GM19025 (cell line): ENCODE measurements around the gene TBC1D3I.
"Not testable (repeated sequence)": the region's sequence is repeated elsewhere in the genome, so short reads cannot be mapped to it uniquely, and the experiment has no call there.

Experiments
- ATAC-seq: cut with Tn5 transposase; IDR thresholded peaks from one replicate; pipeline ENCODE4 v1.9.1; 2021; ENCODE audit warnings: mild to moderate bottlenecking, low read depth, moderate library complexity; ENCODE audit not compliant: unreplicated experiment

TBC1D3I gene

DNA sequence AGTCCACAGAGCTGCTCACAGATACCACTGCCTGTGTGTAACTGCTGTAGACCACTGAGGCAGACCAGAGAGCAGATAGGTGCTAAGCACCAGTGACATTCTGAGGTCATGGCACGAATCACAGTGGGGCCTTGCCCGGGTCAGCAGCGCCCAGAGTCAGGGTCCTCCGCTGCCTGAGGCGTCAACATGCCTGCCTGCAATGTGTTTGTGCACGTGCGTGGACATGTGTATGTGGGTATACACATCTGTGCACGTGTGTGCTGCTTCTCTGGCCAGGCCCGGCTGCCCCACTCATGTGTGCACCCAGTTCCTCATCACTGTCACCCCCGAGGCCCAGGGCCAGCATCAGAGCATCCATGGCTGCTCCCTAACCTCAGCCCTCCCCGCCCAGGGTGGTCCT lies at the start of gene TBC1D3I:
Gene TBC1D3I, minus strand, starts transcription at position 101 of the 400 bp plus-strand sequence. CDS start 1,585 bp downstream, outside the sequence.
- ATAC-seq: not testable (repeated sequence)

DNA sequence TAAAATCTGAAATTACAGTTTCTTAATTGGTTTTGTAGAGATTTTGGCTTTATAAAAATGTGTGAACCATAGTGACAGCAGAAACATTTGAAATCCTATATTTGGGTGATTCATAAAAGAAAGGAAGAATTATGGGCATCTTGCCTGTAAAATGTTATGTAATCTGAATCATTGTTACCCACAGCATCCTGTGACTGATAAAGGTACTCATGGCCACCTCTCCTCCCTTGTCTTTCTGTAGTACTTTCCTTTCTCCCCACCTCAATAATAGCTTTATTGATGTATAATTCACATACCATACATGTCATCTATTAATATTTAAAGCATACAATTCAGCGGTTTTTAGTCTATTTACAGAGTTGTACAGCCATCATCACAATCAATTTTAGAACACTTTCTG lies 30.8 kb upstream of the TBC1D3I start:
- ATAC-seq: not testable (repeated sequence)

DNA sequence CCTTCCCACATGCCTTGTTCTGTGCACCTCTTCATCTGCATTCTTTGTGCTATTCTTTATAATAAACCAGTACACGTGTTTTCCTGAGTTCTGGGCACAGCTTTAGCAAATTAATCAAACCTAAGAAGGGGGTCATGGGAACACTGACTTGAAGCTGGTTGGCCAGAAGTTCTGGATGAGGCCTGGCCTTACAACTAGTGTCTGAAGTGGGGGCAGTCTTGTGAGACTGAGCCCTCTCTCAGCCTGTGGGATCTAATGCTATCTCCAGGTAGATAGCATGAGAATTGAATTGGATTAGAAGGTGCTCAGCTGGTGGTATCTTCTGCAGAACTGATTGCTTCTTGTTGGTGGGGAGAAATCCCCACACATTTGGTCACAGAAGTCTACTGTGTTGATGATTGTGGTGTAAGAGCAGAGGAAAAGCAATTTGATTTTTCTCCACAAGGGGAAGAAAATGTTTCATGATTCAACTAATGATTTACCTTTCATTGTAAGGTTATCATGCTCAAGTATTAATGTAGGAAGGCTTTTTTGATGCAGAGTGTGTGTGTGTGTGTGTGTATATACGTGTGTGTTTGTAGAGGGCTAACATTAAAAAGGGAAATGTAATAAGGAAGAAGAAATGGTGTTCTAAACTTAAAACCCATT lies 25.7 kb upstream of the TBC1D3I start:
- ATAC-seq: not testable (repeated sequence)

DNA sequence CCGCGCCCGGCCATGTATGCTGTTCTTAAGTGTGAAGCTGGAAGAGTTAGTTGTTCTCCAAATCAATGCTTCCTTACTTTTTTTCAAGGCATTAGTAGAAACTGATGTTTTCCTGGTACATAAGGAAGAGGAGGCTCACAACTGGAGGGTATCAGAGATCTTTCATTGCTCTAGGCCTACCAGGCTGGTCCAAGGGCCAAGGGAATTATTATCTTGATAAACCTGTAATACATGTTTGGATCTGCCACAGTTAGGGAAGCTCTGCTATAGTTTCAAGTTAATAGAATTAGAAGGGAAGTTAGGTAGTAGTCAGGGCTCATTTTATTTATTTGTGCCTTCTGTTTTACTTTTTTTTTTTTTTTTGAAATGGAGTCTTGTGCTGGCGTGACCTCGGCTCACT lies 19.8 kb upstream of the TBC1D3I start:
- not testable (repeated sequence) for ATAC-seq

DNA sequence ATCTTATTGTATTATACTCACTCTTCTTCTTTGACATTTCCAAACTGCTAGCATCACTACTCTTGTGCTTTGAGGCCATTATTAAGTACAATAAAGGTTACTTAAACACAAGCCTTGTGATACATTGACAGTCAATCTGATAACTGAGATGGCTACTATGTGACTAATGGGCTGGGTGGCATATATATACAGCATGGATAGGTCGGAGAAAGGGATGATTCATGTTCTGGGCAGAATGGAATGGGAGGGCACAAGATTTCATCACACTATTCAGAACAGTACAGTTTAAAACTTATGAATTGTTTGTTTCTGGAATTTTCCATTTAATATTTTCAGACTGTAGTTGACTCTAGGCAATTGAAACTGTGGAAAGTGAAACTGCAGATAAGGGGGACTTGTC lies 18.9 kb upstream of the TBC1D3I start:
- ATAC-seq: not testable (repeated sequence)

DNA sequence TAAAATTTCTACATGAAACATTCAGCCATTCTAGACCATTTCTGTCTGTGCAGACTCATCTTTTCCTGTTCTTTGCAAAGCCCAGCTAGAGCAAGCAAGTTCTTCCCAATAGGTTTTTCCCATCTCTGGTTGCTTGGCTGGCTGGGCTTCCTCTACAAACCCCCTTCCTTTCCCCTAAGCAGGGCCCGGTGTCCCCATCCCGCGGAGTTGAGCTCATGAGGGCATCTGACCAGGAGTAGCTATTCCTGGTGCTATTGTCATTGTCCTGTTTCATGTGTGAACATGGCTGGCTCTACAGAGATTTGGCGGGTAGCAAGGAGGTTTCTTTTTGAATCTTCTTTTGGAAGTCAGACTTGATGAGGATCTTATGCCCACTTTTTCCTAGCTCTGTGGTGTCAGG lies 22.3 kb downstream of the TBC1D3I start:
- not testable (repeated sequence) for ATAC-seq

DNA sequence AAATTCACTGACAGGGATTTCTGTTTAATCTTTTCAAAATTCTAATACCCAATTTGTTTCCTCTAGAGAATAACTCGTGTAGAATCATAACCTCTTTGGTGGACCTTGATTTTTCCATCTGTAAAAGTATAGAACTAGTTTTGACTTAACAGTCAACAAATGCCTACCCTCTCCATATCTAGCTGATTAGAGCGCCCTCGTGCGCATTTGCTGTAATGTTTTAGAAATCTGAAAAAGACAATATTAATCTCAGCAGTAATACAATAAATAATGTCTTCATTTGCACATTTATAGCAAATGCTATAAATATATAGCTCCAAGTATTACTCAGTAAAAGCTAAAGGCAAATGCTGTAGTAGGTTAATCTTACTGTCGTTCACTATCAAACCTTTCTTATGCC lies 34.7 kb downstream of the TBC1D3I start:
- ATAC-seq: not testable (repeated sequence)

DNA sequence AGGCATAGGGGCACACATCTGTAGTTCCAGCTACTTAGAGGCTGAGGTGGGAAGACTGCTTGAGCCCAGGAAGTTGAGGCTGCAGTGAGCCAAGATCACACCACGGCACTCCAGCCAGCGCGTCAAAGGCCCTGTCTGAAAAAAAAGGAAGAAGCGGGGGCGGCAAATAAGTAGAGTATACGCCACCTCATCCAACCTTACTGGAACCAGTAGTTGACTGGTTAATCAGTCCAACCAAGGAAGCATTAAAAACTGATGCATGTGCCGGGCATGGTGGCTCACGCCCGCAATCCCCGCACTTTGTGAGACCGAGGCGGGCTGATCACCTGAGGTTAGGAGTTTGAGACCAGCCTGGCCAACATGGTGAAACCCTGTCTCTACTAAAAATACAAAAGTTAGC lies 41.4 kb downstream of the TBC1D3I start:
- not testable (repeated sequence) for ATAC-seq

DNA sequence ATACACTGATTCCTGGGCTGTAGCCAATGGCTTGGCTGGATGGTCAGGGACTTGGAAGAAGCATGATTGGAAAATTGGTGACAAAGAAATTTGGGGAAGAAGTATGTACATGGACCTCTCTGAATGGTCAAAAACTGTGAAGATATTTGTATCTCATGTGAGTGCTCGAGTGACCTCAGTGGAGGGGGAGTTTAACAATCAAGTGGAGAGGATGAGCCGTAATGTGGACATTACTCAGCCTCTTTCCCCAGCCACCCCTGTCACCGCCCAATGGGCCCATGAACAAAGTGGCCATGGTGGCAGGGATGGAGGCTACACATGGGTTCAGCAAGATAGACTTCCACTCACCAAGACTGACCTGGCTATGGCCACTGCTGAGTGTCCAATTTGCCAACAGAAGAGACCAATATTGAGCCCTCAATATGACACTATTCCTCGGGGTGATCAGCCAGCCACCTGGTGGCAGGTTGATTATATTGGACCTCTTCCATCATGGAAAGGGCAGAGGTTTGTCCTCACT lies 42.7 kb downstream of the TBC1D3I start:
- ATAC-seq: not testable (repeated sequence)

DNA sequence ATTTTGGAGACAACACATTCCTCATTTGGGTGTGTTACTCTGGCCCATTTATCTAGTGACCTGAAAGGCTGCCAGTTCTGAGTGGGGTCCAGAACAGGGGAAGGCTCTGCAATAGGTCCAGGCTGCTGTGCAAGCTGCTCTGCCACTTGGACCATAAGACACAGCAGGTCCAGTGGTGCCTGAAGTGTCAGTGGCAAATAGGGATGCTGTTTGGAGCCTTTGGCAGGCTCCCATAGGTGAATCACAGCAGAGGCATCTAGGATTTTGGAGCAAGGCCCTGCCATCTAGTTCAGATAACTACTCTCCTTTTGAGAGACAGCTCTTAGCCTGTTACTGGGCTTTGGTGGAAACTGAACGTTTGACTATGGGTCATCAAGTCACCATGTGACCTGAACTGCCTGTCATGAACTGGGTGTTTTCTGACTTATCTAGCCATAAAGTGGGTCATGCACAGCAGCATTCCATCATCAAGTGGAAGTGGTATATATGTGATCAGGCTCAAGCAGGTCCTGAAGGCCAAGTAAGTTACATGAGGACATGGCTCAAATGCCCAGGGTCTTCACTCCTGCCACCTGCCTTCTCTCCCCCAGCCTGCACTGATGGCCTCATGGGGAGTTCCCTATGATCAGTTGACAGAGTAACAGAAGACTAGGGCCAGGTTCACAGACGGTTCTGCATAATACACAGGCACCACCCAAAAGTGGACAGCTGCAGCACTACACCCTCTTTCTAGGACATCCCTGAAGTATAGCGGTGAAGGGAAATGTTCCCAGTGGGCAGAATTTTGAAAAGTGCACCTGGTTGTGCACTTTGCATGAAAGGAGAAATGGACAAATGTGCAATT lies 43.4 kb downstream of the TBC1D3I start:
- not testable (repeated sequence) for ATAC-seq

DNA sequence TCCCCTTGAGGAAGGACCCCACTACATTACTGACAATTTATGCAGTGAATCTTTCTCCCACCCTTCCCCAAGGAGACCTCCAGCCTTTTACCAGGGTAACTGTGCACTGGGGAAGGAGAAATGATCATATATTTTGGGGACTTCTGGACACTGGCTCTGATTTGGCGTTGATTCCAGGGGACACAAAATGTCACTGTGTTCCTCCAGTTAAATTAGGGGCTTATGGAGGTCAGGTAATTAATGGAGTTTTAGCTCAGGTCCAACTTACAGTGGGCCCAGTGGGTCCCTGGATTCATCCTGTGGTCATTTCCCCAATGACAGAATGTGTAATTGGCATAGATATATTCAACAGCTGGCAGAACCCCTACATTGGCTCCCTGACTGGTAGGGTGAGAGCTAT lies 44.8 kb downstream of the TBC1D3I start:
- ATAC-seq: not testable (repeated sequence)

DNA sequence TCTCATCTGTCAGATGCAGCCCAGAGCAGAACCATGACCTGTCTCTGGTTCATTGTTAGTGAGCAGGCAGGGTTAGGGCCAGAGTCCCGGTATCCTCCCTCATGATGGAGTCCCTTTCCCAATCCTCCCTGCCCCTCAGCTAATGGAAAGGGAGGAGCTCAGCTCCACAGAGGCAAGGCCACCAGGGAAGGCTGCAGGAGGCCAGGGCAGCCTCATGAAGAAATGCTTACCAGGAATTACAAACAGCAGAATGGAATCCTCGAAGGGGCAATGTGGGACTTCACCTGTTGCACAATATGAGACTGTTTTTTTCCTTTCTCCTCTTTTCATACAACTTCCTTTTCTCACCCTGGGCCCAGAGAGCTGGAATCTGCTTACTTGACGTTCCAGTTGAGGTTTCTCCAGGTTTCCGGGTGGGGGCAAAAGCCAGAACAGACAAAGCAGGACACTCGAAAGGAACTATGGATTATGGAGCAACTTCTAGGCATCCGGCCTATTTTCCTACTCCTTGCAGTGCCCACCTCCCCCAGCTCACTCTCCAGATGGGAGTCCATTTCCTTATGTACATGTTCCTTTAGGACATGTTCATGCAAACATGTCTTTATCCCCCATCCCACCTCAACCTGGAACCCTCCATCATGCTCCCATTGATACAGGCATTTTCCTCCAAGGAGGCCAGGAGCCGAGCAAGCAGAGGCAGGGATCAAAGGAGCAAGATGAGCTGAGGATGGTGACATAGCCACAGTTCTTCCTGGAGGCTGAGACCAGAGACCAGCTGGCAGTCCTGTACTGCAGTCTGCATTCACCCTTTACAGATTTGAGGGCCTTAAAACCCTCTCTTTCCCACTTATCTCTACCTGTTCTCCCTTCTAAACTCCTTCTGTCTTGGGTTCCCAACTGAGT lies 48.7 kb downstream of the TBC1D3I start:
- ATAC-seq: not testable (repeated sequence)

DNA sequence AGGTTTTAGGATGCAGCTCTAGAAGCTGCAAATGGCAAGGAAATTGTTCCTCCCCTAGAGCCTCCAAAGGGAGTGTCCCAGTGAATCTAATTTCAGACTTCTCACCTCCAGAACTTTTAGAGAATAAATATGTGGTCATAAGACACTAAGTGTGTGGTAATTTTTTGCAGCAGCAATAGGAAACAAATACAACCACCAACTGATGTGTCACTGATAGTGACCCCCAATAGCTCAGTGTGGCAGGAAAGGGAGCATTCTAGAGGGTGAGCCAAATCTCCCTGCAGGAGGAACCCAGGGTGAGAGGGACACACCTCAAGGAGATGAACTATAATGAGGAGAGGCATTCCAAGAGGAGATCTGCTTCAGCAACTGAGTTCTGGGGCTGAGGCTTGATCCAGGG lies 49.5 kb downstream of the TBC1D3I start:
- no peak for ATAC-seq

DNA sequence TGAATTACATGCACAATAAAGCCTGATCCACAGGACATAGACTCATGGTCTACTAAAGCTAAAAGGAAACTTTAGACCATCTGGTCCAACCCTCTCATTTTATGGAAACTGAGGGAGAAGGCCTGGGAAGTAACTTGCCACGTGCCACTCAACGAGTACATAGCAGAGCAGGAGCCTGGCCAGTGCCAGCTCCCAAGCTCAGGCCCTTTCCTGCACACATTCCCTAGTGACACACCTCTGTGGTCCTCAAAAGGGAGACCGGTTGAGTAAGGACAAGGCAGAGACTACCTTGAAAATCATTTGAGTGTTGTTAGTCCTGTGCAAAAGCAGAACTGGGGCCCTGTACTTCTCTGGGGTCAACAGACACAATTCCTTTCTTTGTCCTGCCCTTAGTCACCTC lies 50.7 kb downstream of the TBC1D3I start:
- no peak for ATAC-seq

DNA sequence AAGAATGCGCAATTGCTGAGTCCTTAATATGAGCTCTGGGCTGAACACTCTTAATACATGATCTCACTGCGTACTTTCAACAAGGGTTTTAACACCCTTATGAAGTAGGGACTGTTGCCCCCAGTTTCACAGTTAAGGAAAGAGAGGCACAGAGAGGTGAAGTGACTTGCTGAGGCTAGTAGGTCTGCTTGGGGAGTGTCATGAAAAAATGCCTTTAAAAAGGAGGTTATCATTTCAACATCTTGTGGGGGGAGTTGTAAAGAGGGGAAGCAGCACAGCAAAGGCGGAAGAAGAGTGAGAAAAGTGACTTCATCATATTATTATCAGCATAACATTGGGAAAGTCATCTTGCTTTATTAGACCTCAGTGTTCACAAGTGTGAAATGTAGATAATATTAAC lies 51.4 kb downstream of the TBC1D3I start:
- ATAC-seq: no peak

DNA sequence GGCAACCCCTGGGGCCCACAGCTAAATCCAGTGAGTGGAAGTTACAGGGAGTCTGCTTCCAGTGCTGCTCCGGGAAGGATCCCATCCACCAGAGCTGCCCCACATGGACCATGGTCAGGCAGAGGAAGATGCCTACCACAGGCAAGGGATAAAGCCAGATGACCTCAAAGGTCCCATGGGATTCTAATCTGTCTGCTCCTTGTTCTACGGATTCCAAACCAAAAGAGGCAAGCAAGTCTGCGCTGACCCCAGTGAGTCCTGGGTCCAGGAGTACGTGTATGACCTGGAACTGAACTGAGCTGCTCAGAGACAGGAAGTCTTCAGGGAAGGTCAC lies 52.1 kb downstream of the TBC1D3I start:
- ATAC-seq: no peak

DNA sequence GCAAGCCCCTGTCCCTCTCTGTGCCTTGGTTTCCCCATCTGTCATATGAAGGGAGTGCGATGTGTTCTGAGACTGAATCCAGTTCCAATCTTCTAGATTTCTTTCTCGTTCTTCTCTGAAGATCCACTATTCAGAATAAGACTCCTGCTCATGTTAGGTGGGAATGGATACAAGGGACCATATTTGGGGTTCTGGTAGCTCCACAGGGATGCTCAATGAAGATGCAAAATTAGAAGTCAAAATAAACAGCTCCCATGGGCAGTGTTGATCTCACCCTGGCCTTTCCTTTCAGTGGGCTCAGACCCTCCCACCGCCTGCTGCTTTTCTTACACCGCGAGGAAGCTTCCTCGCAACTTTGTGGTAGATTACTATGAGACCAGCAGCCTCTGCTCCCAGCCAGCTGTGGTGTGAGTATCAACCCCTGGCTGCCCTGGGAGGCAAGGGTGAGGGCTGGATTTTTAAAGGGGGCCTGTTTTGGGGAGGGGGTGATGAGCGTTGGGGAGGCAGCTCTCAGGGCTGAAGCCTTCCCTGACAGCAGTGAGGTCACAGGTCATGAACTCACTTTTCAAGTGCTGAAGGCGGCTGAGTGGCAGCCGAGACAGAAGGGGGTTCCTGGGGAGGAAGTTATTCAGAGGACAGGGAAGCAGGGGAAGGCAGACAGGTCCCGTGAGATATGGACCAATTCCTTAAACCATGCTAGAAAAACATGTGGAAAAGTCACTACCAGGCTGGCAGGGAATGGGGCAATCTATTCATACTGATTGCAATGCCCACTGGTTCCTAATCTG lies 52.7 kb downstream of the TBC1D3I start:
- not testable (repeated sequence) for ATAC-seq

DNA sequence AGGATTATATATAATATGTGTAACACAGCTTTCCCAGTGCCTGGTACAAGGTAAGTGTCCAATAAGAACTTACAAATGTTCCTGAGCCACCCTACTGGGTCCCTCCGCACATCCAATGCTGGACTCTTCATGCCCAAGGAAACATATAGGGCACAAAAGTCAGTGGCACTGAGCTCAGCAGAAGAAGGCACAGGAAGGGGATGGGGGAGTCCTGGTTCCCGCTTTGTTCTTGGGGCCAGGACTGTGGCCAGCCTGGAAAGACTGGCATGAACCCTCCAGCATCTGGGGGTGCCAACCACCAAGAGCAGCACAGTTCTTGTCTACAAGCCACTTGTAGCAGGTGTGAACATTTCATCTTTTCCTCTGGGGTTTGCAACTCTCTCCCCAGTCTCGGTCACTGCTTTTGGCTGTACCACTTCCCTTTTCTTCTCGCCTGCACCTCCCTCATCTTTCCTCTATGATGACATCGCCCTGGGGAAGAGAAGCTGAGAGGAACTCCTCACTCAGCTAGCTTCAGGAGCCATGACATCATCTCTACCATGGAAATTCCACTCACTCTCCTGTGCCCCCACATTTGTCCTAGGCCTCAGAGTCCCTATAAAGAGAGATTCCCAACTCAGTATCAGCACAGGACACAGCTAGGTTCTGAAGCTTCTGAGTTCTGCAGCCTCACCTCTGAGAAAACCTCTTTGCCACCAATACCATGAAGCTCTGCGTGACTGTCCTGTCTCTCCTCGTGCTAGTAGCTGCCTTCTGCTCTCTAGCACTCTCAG lies 53.7 kb downstream of the TBC1D3I start, which contains the start of gene CCL4L2:
Gene CCL4L2, plus strand, starts transcription at position 625 of the 773 bp plus-strand sequence.
- peak; percentile 70 for ATAC-seq

DNA sequence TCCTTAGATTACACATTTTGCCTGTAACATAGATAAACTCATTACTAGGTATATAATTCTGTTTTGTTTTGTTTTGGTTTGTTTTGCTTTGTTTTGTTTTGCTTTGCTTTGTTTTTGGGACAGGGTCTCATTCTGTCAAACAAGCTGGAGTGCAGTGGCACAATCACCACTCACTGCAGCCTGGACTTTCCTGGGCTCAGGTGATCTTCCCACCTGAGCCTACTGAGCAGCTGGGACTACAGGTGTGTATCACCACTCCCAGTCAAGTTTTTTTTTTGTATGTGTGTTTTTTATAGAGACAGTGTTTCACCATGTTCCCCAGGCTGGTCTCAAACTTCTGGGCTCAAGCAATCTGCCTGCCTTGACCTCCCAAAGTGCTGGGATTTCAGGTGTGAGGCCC lies 54.8 kb downstream of the TBC1D3I start:
- no peak for ATAC-seq
